Liver (tissue), 9 donors: Measurements from ENCODE around the gene FYB1. TPM values are rescaled to one million over a fixed set of nuclear protein-coding genes. Genes with fewer than 3 reads are reported as not detected.

Source experiments
- DNase-seq: peaks from one replicate; pipeline ENCODE4 v3.0.0-alpha.2; 2017; ENCODE audit warnings: low spot score
- H3K27ac ChIP-seq, 2 donors: one replicate each; pipeline ENCODE4 v1.7.0; 2013; ENCODE audit warnings: inconsistent platforms in 2 of 2, low read length in 2 of 2, control low read depth in 1 of 2, low read depth in 1 of 2, mild to moderate bottlenecking in 1 of 2
- H3K27me3 ChIP-seq, 4 donors: one replicate each; pipeline versions ENCODE4 v1.6.1 to v1.7.0; 2013; ENCODE audit warnings: low read length in 3 of 4, inconsistent platforms in 1 of 4, mild to moderate bottlenecking in 1 of 4, moderate library complexity in 1 of 4; ENCODE audit not compliant: control insufficient read depth in 4 of 4, insufficient read depth in 4 of 4
- H3K36me3 ChIP-seq, 4 donors: one replicate each; pipeline versions ENCODE4 v1.6.1 to v1.7.0; 2013; ENCODE audit warnings: low read length in 3 of 4, mild to moderate bottlenecking in 3 of 4, low read depth in 1 of 4, moderate library complexity in 1 of 4; ENCODE audit not compliant: control insufficient read depth in 4 of 4, insufficient read depth in 3 of 4
- H3K4me1 ChIP-seq, 4 donors: one replicate each; pipeline versions ENCODE4 v1.6.1 to v1.7.0; 2013; ENCODE audit warnings: low read length in 3 of 4, mild to moderate bottlenecking in 3 of 4, moderate library complexity in 1 of 4; ENCODE audit not compliant: control insufficient read depth in 4 of 4, insufficient read depth in 4 of 4
- H3K4me3 ChIP-seq, 3 donors: one replicate each; pipeline versions ENCODE4 v1.6.1 to v1.7.0; 2013; ENCODE audit warnings: low read length in 3 of 3, control low read depth in 1 of 3, low read depth in 1 of 3, mild to moderate bottlenecking in 1 of 3
- H3K9ac ChIP-seq, 2 donors: one replicate each; pipeline ENCODE4 v1.7.0; 2013; ENCODE audit warnings: low read length in 2 of 2, mild to moderate bottlenecking in 2 of 2, moderate library complexity in 2 of 2, control low read depth in 1 of 2, low read depth in 1 of 2
- H3K9me3 ChIP-seq, 4 donors: one replicate each; pipeline versions ENCODE4 v1.6.1 to v1.7.0; 2013; ENCODE audit warnings: low read length in 3 of 4; ENCODE audit not compliant: control insufficient read depth in 4 of 4
- EGR1 ChIP-seq, 2 donors: IDR thresholded peaks; 2 replicates each; pipeline ENCODE4 v1.6.1; 2016 to 2018; ENCODE audit warnings: antibody characterized with exemption in 2 of 2, low read depth in 2 of 2
- FOXA1 ChIP-seq: IDR thresholded peaks from 2 replicates; pipeline ENCODE4 v1.6.1; 2016; ENCODE audit warnings: antibody characterized with exemption
- FOXA2 ChIP-seq: IDR thresholded peaks from 2 replicates; pipeline ENCODE4 v1.6.1; 2016; ENCODE audit warnings: antibody characterized with exemption
- GABPA ChIP-seq, 2 donors: IDR thresholded peaks in 1 of 2; conservative IDR thresholded peaks in 1 of 2; 2 replicates each; pipeline ENCODE4 v1.6.1; 2016; ENCODE audit warnings: antibody characterized with exemption in 2 of 2, mild to moderate bottlenecking in 1 of 2, moderate library complexity in 1 of 2
- NR2F2 ChIP-seq: IDR thresholded peaks from 2 replicates; pipeline ENCODE4 v1.6.1; 2016; ENCODE audit warnings: antibody characterized with exemption
- RAD21 ChIP-seq, 2 donors: IDR thresholded peaks; 2 replicates each; pipeline ENCODE4 v1.6.1; 2016; ENCODE audit warnings: antibody characterized with exemption in 2 of 2, mild to moderate bottlenecking in 2 of 2
- RXRA ChIP-seq, 2 donors: IDR thresholded peaks; 2 replicates each; pipeline ENCODE4 v1.6.1; 2017 to 2018; ENCODE audit warnings: antibody characterized with exemption in 2 of 2, mild to moderate bottlenecking in 1 of 2
- SP1 ChIP-seq: IDR thresholded peaks from 2 replicates; pipeline ENCODE4 v1.6.1; 2018; ENCODE audit warnings: antibody characterized with exemption, mild to moderate bottlenecking
- WGBS: extraction: QIAGEN DNeasy Blood & Tissue Kit; methylation state at CpG from one replicate; pipeline ENCODE4 v1.1.7; 2013; 5-methylcytosine and 5-hydroxymethylcytosine counted together
- polyA plus RNA-seq, 2 donors: library from polyadenylated mRNA; stranded (reverse) in 1 of 2; unstranded in 1 of 2; fragments of 200-250 nt in 1 of 2; fragments of >200 nt in 1 of 2; fragmentation: Nextera tagmentation in 1 of 2; extraction: Ambion mirVana in 1 of 2; gene quantifications; one replicate each; pipeline versions ENCODE4 v1.2.1 to v1.2.3, GENCODE V29; 2013 to 2015
- total RNA-seq, 2 donors: library from RNA; depleted of rRNA; stranded (reverse); fragments of >200 nt; gene quantifications; one replicate each; pipeline ENCODE4 v1.2.3, GENCODE V29; 2014
- TF ChIP-seq, protein P1 (sequence below): IDR thresholded peaks from 2 replicates; pipeline ENCODE4 v1.6.1; 2016; ENCODE audit warnings: antibody characterized with exemption
- TF ChIP-seq, protein P2 (sequence below): IDR thresholded peaks from 2 replicates; pipeline ENCODE4 v1.6.1; 2016; ENCODE audit warnings: antibody characterized with exemption
- donor health status: healthy.
- donor health status: healthy.
- donor health status: healthy.
- donor health status: healthy.
- donor health status: healthy.

FYB1 gene
- total and polyA plus RNA-seq, 4 donors, result 2.3 to 14.6 (median 6.9) TPM

DNA sequence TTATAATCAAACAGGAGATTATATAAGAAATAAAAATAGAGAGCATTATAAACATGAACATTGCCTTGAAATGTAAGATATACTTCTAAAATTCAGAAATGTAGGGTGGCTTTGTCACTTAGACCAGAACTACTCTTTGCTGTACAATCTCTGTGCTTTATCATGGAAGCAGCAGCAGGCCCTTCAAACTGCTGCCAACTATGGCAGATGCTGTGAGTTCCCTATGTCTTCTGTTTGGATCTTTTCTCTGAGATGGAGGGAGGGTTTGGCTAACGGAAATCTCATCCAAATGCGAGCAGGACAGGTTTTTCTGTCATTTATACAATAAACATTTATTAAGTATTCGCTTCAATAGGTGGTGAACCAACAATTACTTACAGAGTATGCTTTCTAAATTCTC is 110.4 kb downstream of the FYB1 start:
- 77% methylated on average over 3 of the region's 3 CpGs for WGBS
- Histone ChIP-seq H3K27ac (no peak overlapping the region), H3K9me3 (no peaks in the 10 kb centered on the region), H3K36me3 (peaks cover 0 to 2% (median 0%) of the 10 kb centered on the region in 4 donors), H3K4me1 (no peaks in the 10 kb centered on the region), H3K9ac (no peak overlapping the region), H3K4me3 (no peak overlapping the region), H3K27me3 (no peaks in the 10 kb centered on the region)
- DNase-seq, result no peak
- no peak for TF ChIP-seq GABPA (IDR thresholded peaks at IDR 0.05 in 1 of 2, conservative IDR thresholded peaks at IDR 0.05 in 1 of 2)

DNA sequence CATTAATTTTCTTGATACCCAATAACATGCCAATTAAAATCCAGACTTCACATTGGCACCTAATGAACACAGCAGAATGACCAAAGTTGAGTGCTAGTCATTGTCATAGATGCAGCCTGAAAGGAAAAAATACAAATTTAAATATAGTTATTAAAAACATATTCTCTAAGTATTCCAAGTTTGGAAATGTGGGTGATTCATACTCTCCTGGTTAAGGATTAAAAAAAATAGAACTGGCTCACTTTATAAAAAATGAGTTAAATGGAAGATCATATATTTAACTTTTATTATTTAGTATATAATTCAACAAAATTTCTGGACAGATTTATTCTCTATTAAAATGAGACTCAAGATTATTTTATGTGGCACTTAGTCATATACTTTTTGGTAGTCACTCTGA is 112.0 kb downstream of the FYB1 start:
- Histone ChIP-seq H3K4me1 (no peaks in the 10 kb centered on the region), H3K4me3 (no peak overlapping the region), H3K27me3 (no peaks in the 10 kb centered on the region), H3K36me3 (peaks cover 0 to 2% (median 0%) of the 10 kb centered on the region in 4 donors), H3K27ac (no peak overlapping the region), H3K9me3 (no peaks in the 10 kb centered on the region), H3K9ac (no peak overlapping the region)
- DNase-seq, result no peak
- TF ChIP-seq, protein P1, sequence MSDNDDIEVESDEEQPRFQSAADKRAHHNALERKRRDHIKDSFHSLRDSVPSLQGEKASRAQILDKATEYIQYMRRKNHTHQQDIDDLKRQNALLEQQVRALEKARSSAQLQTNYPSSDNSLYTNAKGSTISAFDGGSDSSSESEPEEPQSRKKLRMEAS, result no peak
- TF ChIP-seq NR2F2 (no peak), RAD21 (IDR thresholded peaks at IDR 0.05) (no peak), FOXA2 (no peak), SP1 (no peak), EGR1 (IDR thresholded peaks at IDR 0.05; ENCODE audit: low read depth in 2 of 2) (no peak), RXRA (IDR thresholded peaks at IDR 0.05) (no peak), FOXA1 (no peak)
- TF ChIP-seq, protein P2, sequence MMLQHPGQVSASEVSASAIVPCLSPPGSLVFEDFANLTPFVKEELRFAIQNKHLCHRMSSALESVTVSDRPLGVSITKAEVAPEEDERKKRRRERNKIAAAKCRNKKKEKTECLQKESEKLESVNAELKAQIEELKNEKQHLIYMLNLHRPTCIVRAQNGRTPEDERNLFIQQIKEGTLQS, result no peak

DNA sequence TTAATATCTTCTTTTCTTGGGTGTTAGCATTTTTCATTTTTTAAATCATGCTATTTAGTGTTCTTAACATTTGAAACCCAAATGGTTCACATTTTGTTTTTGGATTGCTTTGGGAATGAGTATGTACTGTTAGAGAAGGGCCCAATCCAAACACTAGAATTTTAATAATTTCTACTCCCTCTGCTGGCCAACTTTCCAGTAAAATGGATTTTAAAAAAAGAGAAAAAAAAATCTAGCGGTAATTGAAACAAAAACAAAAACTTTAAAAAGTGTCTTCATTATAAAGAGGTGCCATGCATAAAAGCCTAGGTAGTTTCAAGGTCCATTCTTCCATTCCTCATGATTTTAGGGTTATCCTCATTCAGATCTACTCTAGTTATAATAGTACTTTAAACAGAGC is 113.0 kb downstream of the FYB1 start:
- TF ChIP-seq NR2F2 (no peak), RAD21 (IDR thresholded peaks at IDR 0.05) (peak in 1 of 2 donors; percentile 23)
- H3K9ac ChIP-seq, result no peak overlapping the region
- H3K36me3 ChIP-seq, result peaks cover 0 to 2% (median 0%) of the 10 kb centered on the region in 4 donors
- no peaks in the 10 kb centered on the region for H3K9me3 ChIP-seq
- H3K4me1 ChIP-seq, result peaks cover 0 to 2% (median 0%) of the 10 kb centered on the region in 4 donors
- H3K4me3 ChIP-seq, result no peak overlapping the region
- no peak for DNase-seq
- 69% methylated on average over 1 of the region's 1 CpG for WGBS
- no peak overlapping the region for H3K27ac ChIP-seq
- no peaks in the 10 kb centered on the region for H3K27me3 ChIP-seq

DNA sequence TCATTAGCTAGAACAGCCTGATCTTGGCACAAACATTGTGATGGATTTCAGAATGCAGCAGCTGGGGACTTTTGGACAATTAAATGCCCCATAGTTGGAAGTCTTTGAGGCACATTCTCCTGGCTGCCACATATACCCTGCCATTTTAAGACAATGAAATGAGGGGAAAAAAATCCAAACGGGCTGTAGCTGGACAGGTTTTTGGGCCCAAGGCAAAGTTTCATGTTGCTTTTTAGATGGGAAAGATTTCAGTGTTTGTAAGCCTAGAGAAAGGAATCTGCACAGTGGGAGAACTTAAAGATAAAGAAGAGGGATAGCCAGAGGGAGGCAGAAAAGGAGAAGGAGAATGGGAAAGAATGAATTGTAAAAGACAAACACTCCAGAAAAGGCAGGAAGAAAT is 115.1 kb downstream of the FYB1 start:
- DNase-seq, result no peak
- TF ChIP-seq FOXA1 (no peak), NR2F2 (no peak)
- peaks cover 0 to 2% (median 0%) of the 10 kb centered on the region in 4 donors for H3K36me3 ChIP-seq
- no peak overlapping the region for H3K27ac ChIP-seq
- peaks cover 0 to 2% (median 0%) of the 10 kb centered on the region in 4 donors for H3K4me1 ChIP-seq
- no peaks in the 10 kb centered on the region for H3K27me3 ChIP-seq
- H3K4me3 ChIP-seq, result no peak overlapping the region
- no peaks in the 10 kb centered on the region for H3K9me3 ChIP-seq
- 80% methylated on average over 1 of the region's 1 CpG for WGBS
- H3K9ac ChIP-seq, result no peak overlapping the region
